Measurements from ENCODE around the gene TRPM3.

The TRPM3 gene

GRCh38 chr9:70814597-70814996, 306.8 kb downstream of the TRPM3 start:
- DNase-seq (ENCODE audit: extremely low read depth, low read depth) = no peak
- no peak for TF ChIP-seq CTCF (IDR thresholded peaks at IDR 0.05; ENCODE audit: low read depth, low read length)

- DNase-seq (ENCODE audit: extremely low read depth, low read depth) = no peak
- no peak for TF ChIP-seq CTCF (IDR thresholded peaks at IDR 0.05; ENCODE audit: low read depth, low read length)
These were observed 308.3 kb downstream of the TRPM3 start for GRCh38 chr9:70813141-70813540.

DNA sequence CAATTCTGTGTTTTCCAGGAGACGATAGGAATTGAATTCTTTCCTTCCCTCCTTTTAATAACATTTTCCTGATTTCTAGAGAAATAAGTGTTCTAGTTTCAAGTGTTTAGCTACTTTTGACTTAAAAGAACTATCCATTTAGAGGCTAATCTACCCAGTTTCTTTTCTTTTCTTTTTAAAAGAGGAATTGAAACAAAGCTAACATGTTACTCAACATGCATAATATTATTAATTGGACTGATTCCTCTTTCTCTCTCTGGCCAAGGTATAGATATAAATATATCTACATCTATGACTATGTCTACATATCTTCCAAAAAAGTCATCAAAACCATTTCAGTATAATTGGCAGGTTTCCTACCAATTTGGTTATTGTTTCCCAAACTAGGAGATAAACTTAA, 309.8 kb downstream of the TRPM3 start:
- DNase-seq (ENCODE audit: extremely low read depth, low read depth) = no peak
- no peak for TF ChIP-seq CTCF (IDR thresholded peaks at IDR 0.05; ENCODE audit: low read depth, low read length)

GRCh38 chr9:70806875-70807274, 314.5 kb downstream of the TRPM3 start:
- DNase-seq (ENCODE audit: extremely low read depth, low read depth) = no peak
- no peak for TF ChIP-seq CTCF (IDR thresholded peaks at IDR 0.05; ENCODE audit: low read depth, low read length)

DNA sequence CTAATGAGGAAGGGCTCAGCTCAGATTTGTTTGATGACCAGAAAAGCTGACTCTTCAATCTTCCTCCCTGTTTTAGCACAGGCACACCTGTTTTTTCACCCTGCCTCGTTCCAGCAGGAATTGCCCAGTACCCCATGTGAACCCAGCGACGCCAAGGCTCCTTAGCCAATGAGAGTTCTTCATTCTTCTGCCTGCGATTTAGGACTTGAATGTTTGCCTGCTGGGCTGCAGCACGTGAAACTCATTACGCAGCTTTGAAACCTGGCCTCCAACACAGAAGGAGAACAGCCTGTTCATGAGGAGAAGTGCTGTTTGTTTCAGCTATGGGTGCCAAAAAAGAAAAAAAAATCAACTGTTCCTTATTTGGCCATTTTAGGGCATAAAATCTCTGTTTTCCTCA, 315.5 kb downstream of the TRPM3 start:
- TF ChIP-seq CTCF (IDR thresholded peaks at IDR 0.05; ENCODE audit: low read depth, low read length) = no peak
- DNase-seq (ENCODE audit: extremely low read depth, low read depth) = no peak

GRCh38 chr9:70802758-70803436, 318.5 kb downstream of the TRPM3 start:
- TF ChIP-seq CTCF (IDR thresholded peaks at IDR 0.05; ENCODE audit: low read depth, low read length) = no peak
- DNase-seq (ENCODE audit: extremely low read depth, low read depth) = no peak

GRCh38 chr9:70802206-70802605, 319.2 kb downstream of the TRPM3 start:
- TF ChIP-seq CTCF (IDR thresholded peaks at IDR 0.05; ENCODE audit: low read depth, low read length) = no peak
- no peak for DNase-seq (ENCODE audit: extremely low read depth, low read depth)
